Gastrocnemius medialis (tissue), 4 donors: Measurements from ENCODE around the gene MAU2. TPM values are rescaled to one million over a fixed set of nuclear protein-coding genes. Genes with fewer than 3 reads are reported as not detected.

Experiments
- ATAC-seq, 2 donors: fragments of 150-250 bp; one replicate each; pipeline ENCODE4 v1.9.1; 2016
- DNase-seq, 2 donors: peaks; one replicate each; pipeline ENCODE4 v3.0.0-alpha.2; 2019
- H3K27ac ChIP-seq, 4 donors: fragments of 200-600 bp; sonication (generic); 1 replicate in 1 of 4; 2 replicates in 3 of 4; pipeline ENCODE4 v1.5.1; 2016 to 2018; ENCODE audit warnings: mild to moderate bottlenecking in 2 of 4, moderate library complexity in 1 of 4
- H3K27me3 ChIP-seq, 3 donors: fragments of 200-600 bp; sonication (generic) in 2 of 3; 1 replicate in 1 of 3; 2 replicates in 2 of 3; pipeline versions ENCODE4 v1.5.1 to v1.6.0; 2016 to 2019; ENCODE audit warnings: mild to moderate bottlenecking in 1 of 3, moderate library complexity in 1 of 3
- H3K36me3 ChIP-seq, 2 donors: fragments of 200-600 bp; sonication (generic) in 1 of 2; one replicate each; pipeline ENCODE4 v1.5.1; 2017 to 2018
- H3K4me1 ChIP-seq, 2 donors: fragments of 200-600 bp; sonication (generic) in 1 of 2; one replicate each; pipeline ENCODE4 v1.5.1; 2016 to 2017; ENCODE audit warnings: mild to moderate bottlenecking in 2 of 2
- H3K4me3 ChIP-seq, 4 donors: fragments of 200-600 bp; sonication (generic) in 3 of 4; 1 replicate in 1 of 4; 2 replicates in 3 of 4; pipeline ENCODE4 v1.5.1; 2016 to 2019; ENCODE audit warnings: mild to moderate bottlenecking in 2 of 4
- H3K9me3 ChIP-seq, 3 donors: fragments of 200-600 bp; sonication (generic) in 2 of 3; 1 replicate in 1 of 3; 2 replicates in 2 of 3; pipeline ENCODE4 v1.5.1; 2016 to 2019
- CTCF ChIP-seq, 5 experiments: fragments of 450-650 bp in 3 of 5; fragments of 200-600 bp in 2 of 5; sonication (generic) in 2 of 5; IDR thresholded peaks in 4 of 5; conservative IDR thresholded peaks in 1 of 5; 1 replicate in 4 of 5; 2 replicates in 1 of 5; pipeline ENCODE4 v1.5.1; 2016 to 2019; ENCODE audit warnings: antibody characterized with exemption in 5 of 5, mild to moderate bottlenecking in 3 of 5, moderate library complexity in 3 of 5
- POLR2A ChIP-seq, 2 donors: fragments of 450-650 bp; IDR thresholded peaks; one replicate each; pipeline ENCODE4 v1.6.1; 2017; ENCODE audit warnings: antibody characterized with exemption in 2 of 2, mild to moderate bottlenecking in 2 of 2, moderate library complexity in 2 of 2
- in situ Hi-C, 4 donors: fragments of 200-750 bp; cut with MboI; loops; one replicate each; pipeline versions ENCODE4 v1.15.0 to v1.8.0; 2017; ENCODE audit warnings: low sequenced_read_pairs in 4 of 4
- intact Hi-C: fragments of 100-400 bp; cut with DNase I; formaldehyde crosslinking; loops from one replicate; pipeline ENCODE4 v1.15.1; 2023; ENCODE audit warnings: low total_unique reads
- total RNA-seq, 4 donors: library from RNA; depleted of rRNA; stranded (reverse); fragments of >200 nt; gene quantifications; one replicate each; pipeline versions ENCODE4 v1.1.0 to v1.2.3, GENCODE V29; 2016

Gene MAU2
- total RNA-seq, 4 donors from 2014 or later = 31.3 to 48.5 (median 41.7) TPM

GRCh38 chr19:19381007-19381926, 60.6 kb downstream of the MAU2 start:
- no peak overlapping the region for H3K4me3 ChIP-seq
- peaks cover 9 to 15% of the 10 kb centered on the region in 2 donors for H3K4me1 ChIP-seq
- no peaks in the 10 kb centered on the region for H3K36me3 ChIP-seq
- DNase-seq (no peak), ATAC-seq (no peak)
- TF ChIP-seq POLR2A (IDR thresholded peaks at IDR 0.05) (no peak), CTCF (IDR thresholded peaks at IDR 0.05 in 4 of 5, conservative IDR thresholded peaks at IDR 0.05 in 1 of 5) (no peak)
- intact Hi-C loops = no loop called here
- no peaks in the 10 kb centered on the region for H3K27me3 ChIP-seq
- H3K27ac ChIP-seq = no peak overlapping the region
- in situ Hi-C loops = loop anchor here in 1 of 4 donors (25.0 kb wide), 1 partner anchor 281 kb away; the partner anchor contains the start of genes ATP13A1 and ZNF101
- H3K9me3 ChIP-seq = no peaks in the 10 kb centered on the region

DNA sequence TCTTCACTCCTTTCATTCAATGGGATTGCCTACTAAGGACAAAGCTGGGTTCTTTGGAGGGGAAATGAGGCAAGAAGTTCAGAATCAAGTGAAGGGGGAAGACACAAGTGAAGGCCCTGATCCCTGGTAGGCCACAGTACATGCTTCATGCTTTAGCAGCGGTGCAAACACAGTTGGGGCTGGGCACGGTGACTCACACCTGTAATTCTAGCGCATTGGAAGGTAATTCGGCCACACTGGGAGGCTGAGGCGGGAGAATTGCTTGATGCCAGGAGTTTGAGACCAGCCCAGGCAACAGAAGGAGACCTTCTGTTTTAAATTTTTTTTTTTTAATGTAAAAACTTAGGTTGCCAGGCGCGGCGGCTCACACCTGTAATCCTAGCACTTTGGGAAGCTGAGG, 61.5 kb downstream of the MAU2 start:
- H3K27me3 ChIP-seq = no peaks in the 10 kb centered on the region
- intact Hi-C loops = no loop called here
- no peaks in the 10 kb centered on the region for H3K9me3 ChIP-seq
- H3K36me3 ChIP-seq = no peaks in the 10 kb centered on the region
- DNase-seq (no peak), ATAC-seq (no peak)
- in situ Hi-C loops = loop anchor here in 1 of 4 donors (25.0 kb wide), 1 partner anchor 280 kb away; the partner anchor contains the start of genes ATP13A1 and ZNF101
- H3K27ac ChIP-seq = no peak overlapping the region
- no peak overlapping the region for H3K4me3 ChIP-seq
- H3K4me1 ChIP-seq = peaks cover 18 to 24% of the 10 kb centered on the region in 2 donors
- no peak for TF ChIP-seq POLR2A (IDR thresholded peaks at IDR 0.05)
- no peak for TF ChIP-seq CTCF (IDR thresholded peaks at IDR 0.05 in 4 of 5, conservative IDR thresholded peaks at IDR 0.05 in 1 of 5)

GRCh38 chr19:19384486-19384885, 63.9 kb downstream of the MAU2 start:
- no peaks in the 10 kb centered on the region for H3K27me3 ChIP-seq
- in situ Hi-C loops = loop anchor here in 1 of 4 donors (25.0 kb wide), 1 partner anchor 278 kb away; the partner anchor contains the start of genes ATP13A1 and ZNF101
- ATAC-seq (no peak), DNase-seq (no peak)
- peak overlapping the region in 2 of 4 donors; percentile 71 to 93 for H3K27ac ChIP-seq
- H3K9me3 ChIP-seq = no peaks in the 10 kb centered on the region
- peaks cover 30 to 39% of the 10 kb centered on the region in 2 donors for H3K4me1 ChIP-seq
- intact Hi-C loops = no loop called here
- H3K36me3 ChIP-seq = no peaks in the 10 kb centered on the region
- no peak for TF ChIP-seq CTCF (IDR thresholded peaks at IDR 0.05 in 4 of 5, conservative IDR thresholded peaks at IDR 0.05 in 1 of 5)
- no peak for TF ChIP-seq POLR2A (IDR thresholded peaks at IDR 0.05)
- peak overlapping the region; percentile 73 to 96 (median 86) for H3K4me3 ChIP-seq

DNA sequence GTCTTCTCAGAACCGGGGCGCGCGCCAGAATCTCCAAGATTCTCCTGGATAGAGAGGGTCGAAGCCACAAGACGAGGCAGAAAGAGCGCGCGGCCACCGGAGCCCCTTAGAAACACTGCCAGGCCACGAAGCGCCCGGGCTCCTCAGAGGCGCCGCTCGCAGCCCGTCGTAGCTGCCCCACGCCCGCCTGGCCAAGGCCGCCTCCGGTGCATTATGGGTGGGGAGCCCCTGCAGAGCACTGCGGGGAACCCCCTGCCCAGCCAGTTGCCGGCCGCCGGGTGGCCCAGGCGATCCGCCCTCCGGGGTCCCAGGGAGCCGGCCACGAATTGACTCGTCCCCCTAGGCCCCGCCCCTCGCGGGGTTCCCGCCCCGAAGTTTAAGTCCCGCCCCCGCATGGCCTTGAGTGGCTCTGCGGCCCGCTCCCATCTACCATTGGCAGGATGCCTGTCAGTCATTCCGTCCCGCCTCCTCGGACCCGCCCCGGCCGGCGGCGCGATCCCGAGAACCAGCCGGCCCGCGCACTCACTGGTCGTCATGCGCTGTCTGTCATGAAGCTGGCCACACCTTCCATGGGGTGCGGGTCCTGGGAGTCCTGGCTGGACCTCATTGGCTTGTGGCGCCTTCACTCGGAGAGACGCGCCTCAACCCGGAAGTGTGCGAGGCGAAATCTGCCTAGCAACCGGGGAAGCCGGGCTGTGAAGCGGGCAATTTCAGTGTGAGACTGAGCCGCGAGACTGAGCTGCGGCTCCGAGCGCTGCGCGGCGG, 64.7 kb downstream of the MAU2 start:
- Histone ChIP-seq H3K27me3 (no peaks in the 10 kb centered on the region), H3K27ac (peak overlapping the region; percentile 81 to 93 (median 87)), H3K4me1 (peaks cover 37 to 48% of the 10 kb centered on the region in 2 donors), H3K36me3 (no peaks in the 10 kb centered on the region), H3K9me3 (no peaks in the 10 kb centered on the region), H3K4me3 (peak overlapping the region; percentile 73 to 96 (median 86))
- DNase-seq (peak; percentile 100), ATAC-seq (peak; percentile 95 to 97)
- TF ChIP-seq CTCF (IDR thresholded peaks at IDR 0.05 in 4 of 5, conservative IDR thresholded peaks at IDR 0.05 in 1 of 5) (peak in 4 of 5 experiments; percentile 7 to 49 (median 34)), POLR2A (IDR thresholded peaks at IDR 0.05) (peak; percentile 46 to 49)
- in situ Hi-C loops (loop anchor here in 1 of 4 donors (25.0 kb wide), 1 partner anchor 277 kb away; the partner anchor contains the start of genes ATP13A1 and ZNF101), intact Hi-C loops (loop anchor here (1.0 to 5.0 kb wide), 2 partner anchors 20 to 107 kb away; partner anchors contain the start of gene GATAD2A)
